HG03439 (cell line): ENCODE data around the gene LYST.
"Not testable (repeated sequence)": the region's sequence is repeated elsewhere in the genome, so short reads cannot be mapped to it uniquely, and the experiment has no call there.

Experiments used
- ATAC-seq: cut with Tn5 transposase; IDR thresholded peaks from one replicate; pipeline ENCODE4 v1.9.1; 2021; ENCODE audit warnings: mild to moderate bottlenecking, moderate library complexity; ENCODE audit not compliant: unreplicated experiment

The LYST gene

DNA sequence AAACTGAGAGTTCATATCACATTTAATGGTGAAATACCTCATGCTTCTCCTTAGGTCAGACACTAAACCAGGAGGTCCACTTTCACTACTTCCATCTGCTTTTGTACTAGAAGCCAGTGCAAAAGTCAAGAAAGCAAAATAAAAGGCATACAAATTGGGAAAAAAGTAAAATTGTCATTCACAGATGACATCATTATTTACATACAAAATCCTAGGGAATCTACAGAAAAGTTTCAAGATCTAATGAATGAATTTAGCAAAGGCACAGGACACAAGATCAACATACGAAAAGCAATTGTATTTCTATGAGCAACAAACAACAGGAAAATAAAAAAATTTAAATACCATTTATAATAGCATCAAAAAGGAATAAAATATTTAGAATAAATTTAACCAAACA is 41.5 kb downstream of the LYST start:
- ATAC-seq, result no peak

DNA sequence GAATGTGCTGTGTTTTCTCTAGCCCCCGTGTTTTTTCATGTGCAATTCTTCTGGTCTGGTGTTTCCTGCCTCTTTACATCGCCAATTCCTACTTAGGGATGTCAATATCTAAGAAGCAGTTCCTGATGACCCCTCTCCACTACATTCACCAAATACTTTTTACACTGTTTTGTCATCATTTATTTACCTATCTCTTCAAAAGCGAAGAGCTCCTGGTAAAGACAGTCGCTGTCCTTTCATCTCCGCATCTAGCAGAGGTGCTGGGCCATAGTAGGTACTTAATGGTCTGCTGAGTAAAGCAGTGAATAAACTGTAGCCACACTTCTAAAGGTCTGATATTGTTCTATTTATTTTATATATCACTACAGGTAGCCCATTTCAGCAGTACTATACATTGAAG is 43.0 kb downstream of the LYST start:
- no peak for ATAC-seq

DNA sequence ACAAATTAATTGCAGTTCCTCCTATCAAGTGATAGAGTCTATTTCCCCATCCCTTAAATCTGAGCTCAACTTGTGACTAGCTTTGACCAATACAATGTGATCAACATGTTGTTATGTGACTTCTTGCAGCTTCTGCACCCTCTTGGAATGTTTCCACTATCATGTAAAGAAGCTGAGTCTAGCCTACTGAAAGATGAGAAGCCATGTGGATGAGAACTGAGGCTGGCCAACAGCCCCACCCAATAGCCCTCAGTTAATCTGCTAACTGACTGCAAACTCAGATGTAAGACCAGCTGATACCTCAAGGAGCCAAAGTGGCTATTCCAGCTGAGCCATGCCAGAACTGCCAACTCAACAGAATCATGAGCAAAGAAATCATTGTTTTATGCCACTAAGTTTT is 44.0 kb downstream of the LYST start:
- ATAC-seq, result no peak

DNA sequence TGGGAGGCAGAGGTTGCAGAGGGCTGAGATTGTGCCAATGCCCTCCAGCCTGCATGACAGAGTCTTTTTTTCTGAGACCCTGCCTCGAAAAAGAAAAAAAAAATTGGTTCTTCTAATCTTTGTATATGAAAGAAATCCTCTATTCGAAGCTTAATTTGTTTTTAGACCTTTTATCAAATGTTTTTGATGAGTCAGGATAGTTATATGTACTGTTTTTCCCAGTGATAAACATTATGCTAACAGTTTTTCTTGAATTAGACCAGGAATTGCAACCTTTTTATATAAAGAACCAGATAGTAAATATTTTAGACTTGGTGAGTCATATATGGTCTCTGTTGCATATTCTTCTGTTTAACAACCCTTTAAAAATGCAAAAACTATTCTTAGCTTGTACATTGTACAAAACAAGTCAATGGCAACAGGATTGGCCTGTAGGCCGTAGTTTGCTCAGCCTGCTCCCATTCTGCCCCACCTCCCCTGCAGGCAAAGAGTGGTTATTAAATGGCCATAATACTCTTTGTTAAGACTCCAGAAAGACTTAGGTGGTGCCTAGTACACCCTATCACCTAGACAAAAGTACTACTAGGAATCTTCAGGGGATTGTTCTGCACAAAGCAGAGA is 45.2 kb downstream of the LYST start:
- no peak for ATAC-seq

DNA sequence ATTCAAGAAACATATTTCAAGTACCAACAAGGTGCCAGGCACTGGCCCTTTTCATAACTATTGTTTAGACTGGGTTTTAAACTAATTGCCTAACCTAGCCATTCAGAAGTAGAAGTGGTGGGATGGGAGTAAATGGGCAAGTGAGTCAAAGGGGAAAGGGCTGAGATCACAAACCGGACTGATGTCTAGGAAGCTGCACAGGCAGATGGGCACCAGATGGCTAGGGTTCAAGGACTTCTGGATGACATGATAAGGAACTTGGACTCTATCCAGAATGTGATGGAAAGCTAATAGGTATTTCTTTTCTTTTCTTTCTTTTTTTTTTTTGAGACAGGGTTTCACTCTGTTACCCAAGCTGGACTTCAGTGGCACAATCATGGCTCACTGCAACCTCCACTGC is 46.6 kb downstream of the LYST start:
- ATAC-seq, result no peak

GRCh38 chr1:235818632-235819136 is 48.0 kb downstream of the LYST start:
- no peak for ATAC-seq

DNA sequence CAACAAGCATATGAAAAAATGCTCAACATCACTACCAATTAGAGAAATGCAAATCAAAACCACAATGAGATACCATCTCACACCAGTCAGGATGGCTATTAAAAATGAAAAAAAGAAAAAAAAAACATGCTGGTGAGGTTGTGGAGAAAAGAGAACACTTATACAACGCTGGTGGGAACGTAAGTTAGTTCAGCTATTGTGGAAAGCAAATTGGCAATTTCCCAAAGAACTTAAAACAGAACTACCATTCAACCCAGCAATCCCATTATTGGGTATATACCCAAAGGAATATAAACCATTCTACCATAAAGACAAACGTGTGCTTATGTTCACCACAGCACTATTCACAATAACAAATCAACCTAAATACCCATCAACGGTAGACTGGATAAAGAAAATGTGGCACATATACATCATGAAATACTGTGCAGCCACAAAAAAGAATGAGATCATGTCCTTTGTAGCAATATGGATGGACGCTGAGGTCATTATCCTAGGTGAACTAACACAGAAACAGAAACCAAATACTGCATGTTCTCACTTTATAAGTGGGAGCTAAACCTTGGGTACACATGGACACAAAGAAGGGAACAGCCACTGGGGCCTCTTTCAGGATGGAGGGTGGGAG is 49.5 kb downstream of the LYST start:
- ATAC-seq, result no peak

DNA sequence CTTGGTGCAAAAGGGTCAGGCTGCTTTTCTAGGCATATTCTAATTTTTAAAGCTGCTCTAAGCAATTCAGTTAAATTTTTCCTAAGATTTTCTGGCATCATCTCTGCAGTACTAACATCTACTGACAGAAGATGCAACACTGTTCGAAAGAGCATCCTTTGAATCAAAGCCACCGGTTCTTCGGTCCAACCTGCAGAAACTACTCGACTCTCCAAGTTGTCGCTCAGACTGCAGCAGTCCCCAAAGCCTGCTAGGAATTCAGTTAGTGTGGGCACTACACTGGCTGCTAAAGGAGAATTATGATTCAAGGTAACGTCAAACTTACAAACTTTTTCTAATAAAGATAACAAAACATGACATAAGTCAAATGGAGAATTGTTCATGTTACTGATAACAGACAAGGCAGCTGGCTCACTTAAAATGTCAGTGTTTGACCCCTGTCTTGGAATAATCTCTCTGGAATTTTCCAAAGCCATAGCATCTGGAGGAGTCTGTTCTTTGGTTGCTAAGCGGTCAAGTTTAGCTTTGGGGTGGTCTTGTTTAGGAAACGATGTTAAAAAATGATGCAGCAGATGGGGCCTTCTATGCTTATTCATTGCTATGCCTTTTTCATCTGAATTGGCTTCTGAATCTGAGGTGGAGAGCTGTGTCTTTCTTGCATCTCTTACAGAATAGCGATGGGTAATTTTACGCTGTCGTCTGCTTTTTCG is 56.9 kb downstream of the LYST start:
- ATAC-seq, result no peak

DNA sequence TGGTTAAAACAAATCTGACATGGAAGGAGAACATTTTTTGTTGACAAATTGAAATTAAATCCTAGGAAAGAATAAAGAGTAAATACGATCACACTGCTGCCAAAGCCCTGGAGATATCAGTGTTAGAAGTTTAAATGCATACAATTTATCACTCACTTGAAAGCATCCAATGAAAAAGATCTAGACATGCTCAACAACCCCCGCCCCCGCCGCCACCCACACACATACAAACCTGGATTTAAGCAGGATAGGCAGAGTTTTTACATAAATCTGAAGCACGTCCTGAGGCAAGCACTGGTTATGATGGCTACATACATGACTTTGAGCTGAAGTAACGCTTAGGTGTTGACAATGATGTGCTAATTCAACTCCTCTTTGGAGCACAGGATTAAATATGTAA is 58.5 kb downstream of the LYST start:
- ATAC-seq, result no peak

GRCh38 chr1:235806123-235806522 is 60.6 kb downstream of the LYST start:
- ATAC-seq, result no peak

DNA sequence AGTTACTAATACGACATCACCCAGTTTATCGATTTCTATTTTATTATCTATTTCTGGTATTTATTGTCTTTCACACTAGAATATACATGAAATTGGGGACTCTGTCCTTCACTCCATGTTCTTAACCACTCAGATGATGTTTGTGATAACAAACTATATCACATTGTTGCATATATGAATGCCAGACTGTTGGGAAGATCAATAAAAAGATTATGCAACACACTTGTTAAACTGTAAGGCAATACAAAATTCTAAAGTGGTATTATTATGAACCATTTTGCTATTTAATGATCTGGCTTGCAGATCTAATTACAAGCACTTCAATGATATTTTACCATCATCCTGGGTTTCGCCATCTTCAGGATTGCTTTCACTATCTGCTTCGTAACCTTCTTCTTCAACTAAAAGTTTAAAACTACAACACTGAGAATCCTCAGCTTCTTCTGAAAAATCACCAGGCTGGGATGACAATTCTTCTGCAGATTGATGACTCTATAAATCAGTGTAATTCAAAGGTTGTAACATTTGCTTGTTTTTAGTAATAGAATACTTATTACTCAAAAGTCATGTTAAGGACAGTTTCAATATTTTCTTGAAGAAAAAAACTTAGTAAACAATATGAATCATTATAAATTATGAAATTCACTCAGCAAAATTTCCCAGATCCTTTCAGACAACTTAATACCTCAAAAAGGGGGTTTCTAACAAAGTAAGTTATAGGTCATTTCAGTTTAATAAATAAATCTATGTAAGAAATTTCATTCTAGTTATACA is 63.9 kb downstream of the LYST start:
- no peak for ATAC-seq

DNA sequence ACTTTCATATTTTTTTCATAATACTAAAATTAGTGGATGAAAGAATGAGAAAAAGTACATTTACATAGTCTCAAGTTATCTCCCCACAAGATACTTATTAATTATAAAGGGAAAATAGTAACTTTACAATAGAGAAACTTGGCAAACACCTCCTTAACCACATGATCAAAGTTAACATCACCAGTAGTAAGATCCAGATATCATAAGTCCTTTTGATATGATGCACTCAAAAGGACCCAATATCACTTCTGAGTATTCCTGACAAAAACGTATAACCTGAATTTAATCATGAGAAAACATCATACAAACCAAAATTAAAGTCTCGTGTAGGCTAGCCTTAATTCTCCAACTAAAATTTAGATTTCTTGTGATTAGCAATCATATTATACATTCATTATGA is 67.4 kb downstream of the LYST start:
- ATAC-seq, result no peak

- ATAC-seq, result no peak
Measured at GRCh38 chr1:235791532-235792060, 75.1 kb downstream of the LYST start.

GRCh38 chr1:235790123-235790522 is 76.6 kb downstream of the LYST start:
- ATAC-seq, result no peak

DNA sequence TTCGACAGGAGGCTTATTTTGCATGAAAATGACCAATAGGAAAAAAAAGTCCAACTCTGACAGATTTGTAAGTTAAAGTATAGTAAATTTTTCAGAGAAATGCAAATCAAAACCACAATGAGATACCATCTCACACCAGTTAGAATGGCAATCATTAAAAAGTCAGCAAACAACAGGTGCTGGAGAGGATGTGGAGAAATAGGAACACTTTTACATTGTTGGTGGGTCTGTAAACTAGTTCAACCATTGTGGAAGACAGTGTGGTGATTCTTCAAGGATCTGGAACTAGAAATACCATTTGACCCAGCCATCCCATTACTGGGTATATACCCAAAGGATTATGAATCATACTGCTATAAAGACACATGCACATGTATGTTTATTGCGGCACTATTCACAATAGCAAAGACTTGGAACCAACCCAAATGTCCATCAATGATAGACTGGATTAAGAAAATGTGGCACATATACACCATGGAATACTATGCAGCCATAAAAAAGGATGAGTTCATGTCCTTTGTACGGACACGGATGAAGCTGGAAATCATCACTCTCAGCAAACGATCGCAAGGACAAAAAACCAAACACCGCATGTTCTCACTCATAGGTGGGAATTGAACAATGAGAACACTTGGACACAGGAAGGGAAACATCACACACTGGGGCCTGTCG is 80.3 kb downstream of the LYST start:
- not testable (repeated sequence) for ATAC-seq

- no peak for ATAC-seq
Measured at GRCh38 chr1:235784950-235785349, 81.8 kb downstream of the LYST start.

DNA sequence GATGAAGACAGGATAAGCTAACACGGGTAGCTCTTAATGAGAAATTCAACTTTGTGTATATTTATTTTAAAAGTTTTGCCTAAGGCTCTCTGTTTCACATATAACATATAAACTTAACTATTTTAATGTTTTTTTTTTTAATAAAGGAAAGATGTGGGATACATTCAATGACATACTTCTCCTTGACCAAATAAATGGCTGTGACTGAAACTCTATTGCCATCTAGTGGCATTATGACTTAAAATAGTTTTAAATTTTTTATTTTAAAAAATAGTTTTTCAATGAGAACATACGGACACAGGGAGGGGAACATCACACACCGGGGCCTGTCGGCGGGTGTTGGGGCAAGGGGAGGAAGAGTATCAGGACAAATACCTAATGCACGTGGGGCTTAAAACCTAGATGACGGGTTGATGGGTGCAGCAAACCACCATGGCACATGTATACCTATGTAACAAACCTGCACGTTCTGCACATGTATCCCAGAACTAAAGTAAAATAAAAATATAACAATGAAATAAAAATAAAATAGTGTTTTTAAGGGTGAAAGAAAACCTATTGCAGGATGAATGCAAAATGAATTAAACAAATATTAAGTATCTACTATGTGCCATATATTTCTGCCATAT is 83.4 kb downstream of the LYST start:
- no peak for ATAC-seq

- ATAC-seq, result no peak
Measured at GRCh38 chr1:235782601-235783000, 84.1 kb downstream of the LYST start.

GRCh38 chr1:235781807-235782206 is 84.9 kb downstream of the LYST start:
- no peak for ATAC-seq

GRCh38 chr1:235779770-235780169 is 86.9 kb downstream of the LYST start:
- ATAC-seq, result no peak
